DMS 273 treated with DMSO at 0.1 percent for 48 hours (cell line): ENCODE results near the gene MBOAT1.
"Not testable (repeated sequence)": the region's sequence is repeated elsewhere in the genome, so short reads cannot be mapped to it uniquely, and the experiment has no call there.

Experiments
- DNase-seq: peaks from one replicate; lab custom pipeline; 2025; lab: John Stamatoyannopoulos, UW

The MBOAT1 gene

DNA sequence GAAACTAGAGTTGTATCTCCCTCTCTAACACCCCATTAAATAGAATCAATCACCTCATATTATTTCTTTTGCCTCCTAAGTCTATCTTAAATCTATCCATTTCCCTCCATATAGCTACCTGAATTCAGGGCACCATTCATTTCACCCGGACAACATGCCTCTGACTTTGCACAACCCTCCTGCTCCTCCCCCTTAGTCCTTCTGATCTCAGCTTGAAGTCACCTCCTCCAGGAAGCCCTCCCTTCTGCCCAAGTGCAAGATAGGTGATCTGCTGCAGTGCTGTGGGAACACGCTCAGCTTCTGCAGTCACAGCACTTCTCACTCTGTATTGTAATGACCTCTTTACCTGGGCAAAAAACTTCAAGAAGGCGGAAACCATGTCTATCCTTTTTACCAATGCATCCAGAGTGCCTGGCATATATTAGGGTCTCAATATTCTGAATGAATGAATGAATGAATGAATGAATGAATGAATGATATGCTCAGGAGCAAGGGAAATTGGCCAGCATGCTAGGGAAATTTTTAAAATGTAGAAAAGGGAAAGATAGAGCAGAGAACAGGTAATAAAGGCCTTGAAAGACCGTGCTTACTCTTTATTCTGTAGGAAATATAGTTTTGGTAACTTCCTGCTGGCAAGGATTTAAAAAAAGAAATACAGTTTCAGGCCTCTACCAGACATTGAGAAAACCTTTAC lies 41.7 kb downstream of the MBOAT1 start:
- DNase-seq: no peak

DNA sequence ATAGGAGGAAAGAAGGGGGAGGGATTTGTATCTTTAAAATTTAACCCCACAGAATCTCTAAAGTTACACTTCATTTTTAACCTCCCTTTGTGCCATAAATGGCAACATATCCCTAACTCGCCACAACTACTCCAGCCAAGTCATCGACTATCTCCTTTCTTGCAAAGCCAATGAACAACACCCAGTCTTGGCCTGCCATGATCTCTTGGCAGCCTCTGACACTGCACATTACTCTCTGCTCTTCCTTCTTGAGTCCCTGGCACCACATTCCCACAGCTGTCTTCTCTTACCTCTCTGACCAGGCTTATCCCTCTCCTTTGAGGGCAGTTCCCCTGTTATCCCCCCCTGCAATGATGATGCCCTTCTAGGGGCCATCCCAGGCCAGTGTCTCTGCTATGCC lies 42.5 kb downstream of the MBOAT1 start:
- DNase-seq: no peak

DNA sequence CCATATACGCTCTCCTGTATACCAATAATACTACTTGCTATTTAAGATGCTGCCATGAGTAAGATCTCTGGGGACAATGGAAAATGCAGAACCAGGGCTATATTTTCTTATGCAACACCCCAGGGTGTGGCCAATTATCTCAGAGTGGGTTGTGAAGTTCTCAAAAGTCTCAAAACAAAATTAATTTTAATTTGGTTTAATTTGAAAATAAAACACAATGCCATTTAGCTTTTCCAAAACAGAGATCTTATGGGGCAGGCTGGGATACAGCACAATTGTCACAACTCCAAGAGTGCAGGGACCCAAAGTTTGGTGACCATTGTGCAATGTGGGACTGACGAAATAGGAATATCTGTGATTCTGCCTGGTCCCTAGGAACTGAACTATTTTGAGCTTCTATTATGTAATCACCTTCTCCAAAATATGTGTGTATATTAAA lies 43.1 kb downstream of the MBOAT1 start:
- DNase-seq: no peak

DNA sequence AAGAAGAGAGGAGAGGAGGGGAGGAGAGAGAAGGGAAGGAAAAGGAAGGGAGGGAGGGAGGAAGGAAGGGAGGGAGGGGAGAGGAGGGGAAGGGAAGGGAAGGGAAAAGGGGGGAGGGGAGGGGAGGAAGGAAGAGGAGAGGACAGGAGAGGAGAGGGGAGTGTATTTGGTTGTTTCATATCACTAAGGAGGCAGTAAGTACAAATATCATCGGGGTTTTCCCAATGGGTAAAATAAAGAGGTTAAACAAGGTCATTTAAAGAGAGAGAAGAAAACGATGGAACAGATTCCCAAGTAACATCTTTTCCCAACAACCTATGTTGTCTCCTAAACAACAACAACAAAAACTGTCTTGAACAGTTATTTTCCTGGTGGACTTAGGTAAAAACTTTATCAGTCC lies 43.6 kb downstream of the MBOAT1 start:
- no peak for DNase-seq

DNA sequence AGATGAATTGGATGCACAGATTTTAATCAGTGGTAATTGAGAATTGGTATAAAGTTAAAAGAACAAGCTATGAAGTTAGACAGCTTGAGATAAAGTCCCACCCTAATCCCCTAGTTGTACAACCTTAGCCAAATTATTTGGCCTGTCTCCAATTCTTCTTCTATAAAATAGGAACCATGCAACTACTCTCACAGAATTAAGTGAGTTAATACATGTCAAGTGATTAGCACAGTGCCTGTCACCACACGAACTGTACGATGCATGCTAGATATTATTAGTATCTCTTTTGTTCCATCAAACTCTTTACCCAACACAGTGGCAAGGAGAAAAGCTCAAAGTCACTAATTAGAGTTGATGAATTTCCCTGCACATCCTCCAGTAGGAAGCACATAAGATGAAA lies 44.7 kb downstream of the MBOAT1 start:
- DNase-seq: no peak

DNA sequence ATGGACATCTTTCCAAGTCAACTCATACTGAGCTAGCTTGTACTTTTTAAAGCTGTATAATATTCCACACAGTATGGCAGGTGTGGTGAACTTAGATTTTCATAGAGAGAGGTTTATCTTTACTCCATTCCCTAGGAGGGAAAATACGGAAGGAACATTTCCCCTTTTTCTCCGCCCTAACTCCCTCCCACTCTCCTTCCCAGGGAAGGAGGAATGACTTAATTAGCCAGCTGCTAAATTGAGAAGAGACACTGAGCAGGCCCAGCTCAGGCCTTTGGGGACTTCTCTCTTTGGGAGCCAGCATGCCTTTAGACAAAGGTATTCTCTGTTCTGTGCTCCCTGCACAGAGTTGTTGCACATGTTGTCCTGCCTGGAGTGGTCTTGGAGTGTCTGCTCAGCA lies 46.1 kb downstream of the MBOAT1 start:
- no peak for DNase-seq

DNA sequence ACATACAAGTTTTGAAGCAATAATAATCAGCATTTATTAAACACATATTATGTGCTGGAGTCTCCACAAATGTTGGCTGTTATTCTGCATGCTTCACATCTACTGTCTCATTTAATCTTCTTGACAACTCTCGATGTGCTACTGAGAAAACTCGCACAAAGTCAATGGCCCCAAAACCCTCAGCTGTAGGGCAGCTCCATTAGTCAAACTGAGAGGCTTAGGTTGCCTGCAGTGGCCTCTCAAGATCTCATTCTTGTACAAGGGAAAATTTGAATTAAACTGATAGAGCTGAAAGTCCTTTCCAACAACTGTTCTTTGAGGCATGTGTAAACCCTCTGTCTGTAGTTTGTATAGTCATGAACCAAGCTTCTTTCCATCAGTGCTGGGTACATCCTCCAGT lies 49.8 kb downstream of the MBOAT1 start:
- DNase-seq: no peak

DNA sequence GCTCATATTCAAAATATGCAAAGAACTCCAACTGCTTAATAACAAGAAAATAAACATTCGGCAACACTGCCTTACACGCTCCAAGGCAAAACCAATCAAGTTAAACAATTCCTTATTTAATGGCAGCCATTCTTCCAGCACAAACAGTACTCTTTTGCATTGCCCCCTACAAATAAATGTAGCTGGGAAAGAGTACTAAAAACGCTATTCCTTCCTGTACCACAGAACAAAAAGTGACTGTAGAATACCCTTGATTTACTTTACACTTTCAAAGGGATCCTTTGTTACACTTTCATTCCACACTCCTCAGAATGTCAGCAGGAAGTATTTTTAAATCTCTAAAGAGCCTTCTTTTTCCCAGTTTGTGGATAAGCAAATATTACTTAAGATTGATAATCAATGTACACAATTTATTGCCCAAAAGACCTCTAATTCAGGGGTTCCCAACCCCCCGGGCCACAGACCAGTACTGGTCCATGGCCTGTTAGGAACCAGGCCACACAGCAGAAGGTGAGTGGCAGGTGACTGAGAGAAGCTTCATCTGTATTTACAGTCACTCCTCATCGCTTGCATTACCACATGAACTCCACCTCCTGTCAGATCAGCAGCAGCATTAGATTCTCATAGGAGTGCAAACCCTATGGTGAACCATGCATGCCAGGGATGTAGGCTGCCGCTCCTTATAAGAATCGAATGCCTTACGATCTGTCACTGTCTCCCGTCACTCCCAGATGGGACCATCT lies 51.6 kb downstream of the MBOAT1 start:
- no peak for DNase-seq

DNA sequence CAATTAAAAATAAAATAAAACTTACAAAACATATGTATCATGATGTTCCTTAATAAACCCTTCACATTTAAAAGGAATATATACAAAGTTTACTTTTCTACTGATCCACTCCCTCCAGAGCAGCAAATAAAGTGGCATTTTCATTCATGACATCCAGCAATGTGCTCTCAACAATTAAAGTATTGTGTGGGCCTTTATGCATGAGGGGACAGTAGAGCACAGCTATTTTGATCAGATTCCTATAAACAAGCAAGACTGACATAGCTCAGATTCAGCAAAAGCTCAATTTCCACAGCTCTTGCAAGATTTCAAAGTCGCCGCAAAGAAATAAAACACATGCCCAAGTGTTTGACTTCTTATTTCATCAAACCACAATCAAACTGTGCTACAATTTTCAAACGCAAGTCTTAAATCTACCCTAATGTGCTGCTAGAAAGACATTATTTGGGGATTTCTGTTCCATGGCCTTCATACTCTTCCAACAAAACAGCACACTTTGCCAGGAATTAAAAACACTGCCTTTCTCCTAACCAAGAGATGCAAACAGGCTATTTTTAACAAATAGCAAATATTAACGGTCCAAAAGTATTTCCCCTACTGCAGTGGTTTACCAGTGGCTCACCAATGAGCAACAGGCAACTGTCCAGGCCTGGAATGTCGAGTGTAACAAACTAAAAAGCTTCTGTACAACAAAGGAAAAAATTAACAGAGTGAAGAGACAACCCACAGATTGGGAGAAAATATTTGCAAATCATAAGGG lies 52.3 kb downstream of the MBOAT1 start:
- no peak for DNase-seq

DNA sequence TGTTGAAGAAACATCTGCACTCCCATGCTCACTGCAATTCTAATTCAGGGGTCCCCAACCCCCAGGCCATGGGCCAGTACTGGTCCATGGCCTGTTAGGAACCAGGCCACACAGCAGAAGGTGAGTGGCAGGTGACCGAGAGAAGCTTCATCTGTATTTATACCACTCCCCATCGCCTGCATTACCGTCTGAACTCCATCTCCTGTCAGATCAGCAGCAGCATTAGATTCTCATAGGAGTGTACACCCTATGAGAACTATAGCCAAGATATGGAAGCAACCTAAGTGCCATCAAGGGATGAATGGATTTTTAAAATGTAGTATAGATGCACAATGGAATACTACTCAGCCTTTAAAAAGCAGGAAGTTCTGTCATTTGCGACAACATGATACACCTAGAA lies 53.2 kb downstream of the MBOAT1 start:
- no peak for DNase-seq

DNA sequence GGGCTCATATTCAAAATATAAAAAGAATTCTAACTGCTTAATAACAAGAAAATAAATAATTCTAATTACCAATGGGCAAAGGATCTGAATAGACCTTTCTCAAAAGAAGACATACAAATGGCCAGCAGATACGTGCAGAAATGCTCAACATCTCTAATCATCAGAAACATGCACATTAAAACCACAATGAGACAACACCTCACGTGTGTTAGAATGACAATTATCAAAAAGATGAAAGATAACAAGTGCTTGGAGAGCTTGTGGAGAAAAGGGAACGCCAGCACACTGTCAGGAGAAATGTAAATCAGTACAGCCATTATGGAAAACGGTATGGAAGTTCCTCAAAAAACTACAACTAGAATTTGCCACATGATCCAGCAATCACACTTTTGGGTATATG lies 53.6 kb downstream of the MBOAT1 start:
- DNase-seq: no peak

DNA sequence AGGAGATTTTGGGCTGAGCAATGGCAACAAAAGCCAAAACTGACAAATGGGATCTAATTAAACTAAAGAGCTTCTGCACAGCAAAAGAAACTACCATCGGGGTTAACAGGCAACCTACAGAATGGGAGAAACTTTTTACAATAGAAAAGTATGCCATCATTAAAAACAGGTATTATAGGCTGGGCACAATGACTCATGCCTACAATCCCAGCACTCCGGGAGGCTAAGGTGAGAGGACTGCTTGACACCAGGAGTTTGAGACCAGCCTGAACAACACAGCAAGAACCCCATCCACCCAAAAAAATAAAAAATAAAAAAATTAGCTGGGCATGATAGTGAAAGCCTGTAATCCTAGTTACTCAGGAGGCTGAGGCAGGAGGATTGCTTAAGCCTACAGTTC lies 55.4 kb downstream of the MBOAT1 start:
- no peak for DNase-seq

DNA sequence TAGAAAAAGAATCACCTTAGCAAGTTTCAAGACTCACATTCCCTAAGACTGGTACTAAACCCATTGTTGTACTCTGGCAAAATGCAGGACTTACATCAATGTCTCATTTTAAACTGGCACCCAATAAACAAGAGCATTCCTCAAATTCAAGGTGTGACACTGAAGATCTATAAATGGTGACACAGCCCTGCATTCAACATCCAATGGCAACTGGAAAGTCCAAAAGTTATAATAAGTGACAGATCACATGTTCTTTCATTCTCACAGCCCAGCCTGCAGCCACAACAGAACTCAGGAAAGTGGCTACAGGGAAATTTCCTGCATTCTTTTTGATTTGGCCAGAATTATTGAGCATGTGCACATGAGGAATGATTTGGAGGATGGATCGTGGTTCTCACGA lies 57.5 kb downstream of the MBOAT1 start:
- DNase-seq: no peak

DNA sequence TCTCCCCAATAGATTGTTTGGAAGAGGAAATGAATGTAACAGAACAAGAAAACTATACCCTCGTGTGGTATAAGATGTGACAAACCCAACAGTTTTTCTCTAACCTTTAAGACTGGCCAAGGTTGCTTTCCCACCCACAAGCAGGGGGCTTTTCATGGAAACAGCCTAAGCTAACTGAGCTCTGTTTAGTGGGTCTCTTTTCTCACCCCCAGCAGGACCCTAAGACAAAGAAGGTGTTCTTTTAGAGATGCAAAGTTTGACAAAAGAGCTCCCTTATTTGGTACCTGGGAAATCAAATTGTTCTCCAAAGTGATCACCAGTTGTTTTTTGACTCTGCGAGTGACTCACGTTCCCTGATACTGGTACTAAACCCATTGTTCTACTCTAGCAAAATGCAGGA lies 59.1 kb downstream of the MBOAT1 start:
- no peak for DNase-seq

DNA sequence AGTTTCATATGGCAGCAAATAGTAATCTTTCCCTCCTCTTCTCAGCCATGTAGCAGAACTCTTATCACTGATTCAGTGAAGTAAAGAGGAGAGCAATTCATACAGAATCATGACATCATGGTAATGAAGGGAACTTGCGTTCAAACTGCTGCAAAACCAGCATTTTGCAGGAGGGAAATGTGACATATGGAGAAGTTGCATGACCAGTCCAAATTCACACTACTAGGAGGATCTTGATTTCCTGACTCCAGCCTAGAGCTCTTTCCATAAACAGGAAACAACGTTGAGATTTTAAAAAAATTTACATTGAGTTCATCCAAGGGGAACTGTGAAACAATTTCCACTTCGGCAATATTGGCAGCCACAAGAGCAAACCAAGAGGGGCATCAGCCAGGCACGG lies 63.8 kb downstream of the MBOAT1 start:
- no peak for DNase-seq

DNA sequence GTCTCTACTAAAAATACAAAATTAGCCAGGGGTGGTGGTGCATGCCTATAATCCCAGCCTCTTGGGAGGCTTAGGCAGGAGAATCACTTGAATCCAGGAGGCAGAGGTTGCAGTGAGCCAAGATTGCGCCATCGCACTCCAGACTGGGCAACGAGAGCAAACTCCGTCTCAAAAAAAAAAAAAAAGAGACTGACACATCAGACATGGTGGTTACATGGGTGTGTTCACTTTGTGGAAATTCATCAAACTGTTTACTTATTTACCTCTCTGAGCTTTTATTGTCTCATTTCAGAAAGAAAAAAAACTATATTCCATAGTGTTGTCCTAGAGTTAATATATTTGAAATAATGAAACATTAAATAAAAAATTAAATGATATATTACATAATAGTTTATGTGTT lies 64.8 kb downstream of the MBOAT1 start:
- DNase-seq: no peak

DNA sequence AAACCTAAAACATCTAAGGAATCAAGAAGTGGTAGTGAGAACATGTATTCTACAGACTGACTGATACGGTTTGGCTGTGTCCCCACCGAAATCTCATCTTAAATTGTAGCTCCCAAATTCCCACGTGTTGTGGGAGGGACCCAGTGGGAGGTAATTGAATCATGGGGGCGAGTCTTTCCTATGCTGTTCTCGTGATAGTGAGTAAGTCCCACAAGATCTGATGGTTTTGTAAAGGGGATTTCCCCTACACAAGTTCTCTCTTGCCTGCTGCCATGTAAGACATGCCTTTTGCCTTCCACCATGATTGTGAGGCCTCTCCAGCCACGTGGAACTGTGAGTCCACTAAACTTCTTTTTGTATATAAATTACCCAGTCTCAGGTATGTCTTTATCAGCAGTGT lies 65.4 kb downstream of the MBOAT1 start:
- not testable (repeated sequence) for DNase-seq

DNA sequence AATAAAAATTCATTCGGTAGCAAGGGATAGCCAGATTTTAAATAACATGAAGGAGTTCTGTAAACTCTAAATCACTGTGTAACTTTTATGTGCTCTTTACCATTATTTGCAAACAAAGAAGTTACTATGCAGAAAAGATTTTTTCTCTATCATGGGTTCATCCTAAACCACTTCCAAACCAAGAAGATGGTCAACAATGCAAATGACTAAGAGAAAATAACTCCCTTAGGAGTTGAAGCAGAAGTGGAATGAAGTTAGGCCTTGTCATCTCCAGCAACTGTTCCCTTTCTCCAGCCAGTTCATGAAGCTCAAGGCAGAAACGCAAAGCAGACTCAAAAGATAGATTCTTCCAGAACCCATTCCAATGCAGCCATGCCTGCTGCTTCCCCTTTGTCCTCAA lies 66.0 kb downstream of the MBOAT1 start:
- no peak for DNase-seq

DNA sequence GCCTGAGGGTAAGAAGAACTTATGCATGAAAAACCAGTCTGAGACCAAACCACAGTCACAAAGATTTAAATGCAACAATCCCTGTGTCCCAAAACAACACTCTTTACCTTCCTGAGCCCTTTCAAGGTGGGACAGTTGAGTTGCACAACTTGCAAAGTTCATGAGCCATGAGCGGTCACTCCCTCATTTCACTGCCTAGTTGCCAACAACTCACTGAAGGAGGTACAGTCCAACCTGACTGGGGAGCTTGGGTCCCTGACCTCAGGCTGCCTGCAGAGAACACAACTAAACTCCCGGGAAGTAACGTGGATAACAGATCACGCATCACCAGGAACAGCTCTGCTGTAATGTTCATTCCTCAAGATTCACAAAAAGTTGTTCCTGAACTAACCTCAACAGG lies 69.4 kb downstream of the MBOAT1 start:
- no peak for DNase-seq

DNA sequence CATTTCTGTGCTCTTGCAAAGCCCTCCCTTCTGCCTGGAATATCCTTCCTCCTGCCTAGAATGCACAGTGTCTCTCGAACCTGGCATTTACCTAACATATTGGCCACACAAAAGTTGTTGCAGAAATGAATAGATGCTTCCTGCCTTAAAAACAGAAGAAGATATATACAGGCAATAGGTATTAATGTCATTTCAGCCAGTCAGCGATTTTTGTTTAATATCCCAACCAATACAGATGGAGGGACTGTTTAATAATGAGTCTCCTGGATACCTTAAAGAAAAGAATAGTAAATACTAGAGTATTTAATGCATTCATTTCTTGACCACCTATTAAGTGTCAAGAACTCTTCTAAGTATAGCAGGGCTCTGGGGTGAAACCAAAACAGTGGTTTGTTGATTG lies 70.3 kb downstream of the MBOAT1 start:
- DNase-seq: no peak

DNA sequence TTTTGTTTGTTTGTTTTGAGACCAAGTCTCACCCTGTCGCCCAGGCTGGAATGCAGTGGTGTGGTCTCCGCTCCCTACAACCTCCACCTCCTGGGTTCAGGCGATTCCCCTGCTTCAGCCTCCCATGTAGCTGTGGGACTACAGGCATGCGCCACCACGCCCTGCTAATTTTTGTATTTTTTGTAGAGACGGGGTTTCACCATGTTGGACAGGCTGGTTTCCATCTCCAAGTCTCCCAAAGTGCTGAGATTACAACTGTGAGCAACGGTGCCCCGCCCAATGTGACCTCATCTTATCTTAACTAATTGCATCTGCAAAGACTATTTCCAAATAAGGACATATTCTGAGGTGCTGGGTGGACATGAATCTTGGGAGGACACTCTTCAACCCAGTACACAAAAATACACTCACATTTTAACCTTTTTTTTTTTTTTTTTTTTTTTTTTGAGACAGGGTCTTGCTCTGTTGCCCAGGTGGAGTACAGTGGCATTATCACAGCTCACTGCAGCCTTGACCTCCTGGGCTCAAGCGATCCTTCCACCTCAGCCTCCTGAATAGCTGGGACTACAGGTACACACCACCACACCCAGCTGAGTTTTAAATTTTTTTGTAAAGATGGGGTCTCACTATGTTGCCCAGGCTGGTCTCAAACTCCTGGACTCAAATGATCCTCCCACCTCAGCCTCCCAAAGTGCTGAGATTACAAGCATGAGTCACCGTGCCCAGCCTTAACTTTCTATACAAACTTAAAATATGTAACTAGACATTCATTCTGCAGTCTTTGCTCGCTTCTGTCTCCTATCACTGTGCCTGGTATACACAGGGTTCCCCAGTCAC lies 72.9 kb downstream of the MBOAT1 start:
- DNase-seq: not testable (repeated sequence)

DNA sequence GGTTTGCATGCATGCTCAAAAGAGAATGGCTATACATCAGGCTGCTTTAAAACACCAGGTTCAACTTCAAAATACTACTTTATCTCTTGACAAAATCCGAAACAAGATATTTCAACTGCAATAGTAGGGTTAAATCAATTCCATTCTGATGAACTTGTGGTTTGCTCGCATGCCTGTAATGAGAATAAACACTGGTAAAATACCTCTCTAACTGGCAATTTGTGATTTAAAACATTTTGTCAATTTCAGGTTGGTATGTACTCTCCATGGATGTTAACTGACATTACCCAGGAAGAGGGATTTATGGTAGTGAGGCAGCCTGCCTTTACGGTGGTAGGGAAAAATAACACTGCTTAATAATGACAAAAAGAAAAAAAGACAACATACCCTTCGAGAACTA lies 74.4 kb downstream of the MBOAT1 start:
- DNase-seq: no peak
